Middle frontal gyrus (tissue), 1 donor: ENCODE data around the gene RNF144A.
"Not testable (repeated sequence)": the region's sequence is repeated elsewhere in the genome, so short reads cannot be mapped to it uniquely, and the experiment has no call there.

Experiments used
- DNase-seq: peaks from one replicate; pipeline ENCODE4 v3.0.0-alpha.2; 2015; ENCODE audit warnings: low spot score; ENCODE audit errors: extremely low spot score

Gene RNF144A

GRCh38 chr2:7001395-7001794 lies 84.2 kb downstream of the RNF144A start:
- DNase-seq, result not testable (repeated sequence)

GRCh38 chr2:7003895-7004294 lies 86.7 kb downstream of the RNF144A start:
- DNase-seq, result no peak

- DNase-seq, result no peak
These were observed 87.4 kb downstream of the RNF144A start for GRCh38 chr2:7004636-7005035.

GRCh38 chr2:7007488-7007845 lies 90.3 kb downstream of the RNF144A start:
- no peak for DNase-seq

- DNase-seq, result no peak
These were observed 90.9 kb downstream of the RNF144A start for GRCh38 chr2:7007846-7008741.

GRCh38 chr2:7009207-7009911 lies 92.1 kb downstream of the RNF144A start:
- DNase-seq, result no peak

GRCh38 chr2:7010391-7011054 lies 93.3 kb downstream of the RNF144A start:
- no peak for DNase-seq

- DNase-seq, result no peak
These were observed 94.3 kb downstream of the RNF144A start for GRCh38 chr2:7011356-7012083.

- DNase-seq, result no peak
These were observed 95.0 kb downstream of the RNF144A start for GRCh38 chr2:7012141-7012764.

GRCh38 chr2:7013471-7014160 lies 96.4 kb downstream of the RNF144A start:
- DNase-seq, result no peak

- DNase-seq, result no peak
These were observed 97.0 kb downstream of the RNF144A start for GRCh38 chr2:7014174-7014640.

- no peak for DNase-seq
These were observed 98.1 kb downstream of the RNF144A start for GRCh38 chr2:7015007-7015950.

GRCh38 chr2:7016148-7016547 lies 98.9 kb downstream of the RNF144A start:
- DNase-seq, result no peak

GRCh38 chr2:7016601-7017211 lies 99.5 kb downstream of the RNF144A start:
- DNase-seq, result no peak

- DNase-seq, result no peak
These were observed 100.6 kb downstream of the RNF144A start for GRCh38 chr2:7017671-7018281.

- no peak for DNase-seq
These were observed 101.1 kb downstream of the RNF144A start for GRCh38 chr2:7018282-7018701.

- no peak for DNase-seq
These were observed 101.6 kb downstream of the RNF144A start for GRCh38 chr2:7018767-7019166.

- DNase-seq, result no peak
These were observed 102.0 kb downstream of the RNF144A start for GRCh38 chr2:7019191-7019590.
